PFSK-1 (cell line): ENCODE measurements around the gene HACD3.

Experiments
- FOXP2 ChIP-seq: optimal IDR thresholded peaks from 2 replicates; pipeline ENCODE3; 2011; ENCODE audit warnings: borderline replicate concordance, control low read depth, inconsistent platforms; ENCODE audit not compliant: insufficient read depth; ENCODE audit errors: extremely low read length, extremely low read depth
- POLR2AphosphoS5 ChIP-seq: IDR thresholded peaks from 2 replicates; pipeline ENCODE4 v1.6.1; 2012; ENCODE audit warnings: low read depth, mild to moderate bottlenecking, control low read depth, low read length, moderate library complexity
- TAF1 ChIP-seq: IDR thresholded peaks from 2 replicates; pipeline ENCODE4 v1.6.1; 2012; ENCODE audit warnings: low read length, control low read depth, borderline replicate concordance; ENCODE audit not compliant: insufficient read depth
- TF ChIP-seq, protein P1 (sequence below), 2 experiments: IDR thresholded peaks; 2 replicates each; pipeline versions ENCODE4 v1.6.1 to v1.8.0; 2011 to 2012; ENCODE audit warnings: low read depth in 2 of 2, low read length in 2 of 2, control low read depth in 1 of 2, inconsistent platforms in 1 of 2, mild to moderate bottlenecking in 1 of 2, moderate library complexity in 1 of 2; ENCODE audit not compliant: insufficient read depth in 1 of 2

DNA sequence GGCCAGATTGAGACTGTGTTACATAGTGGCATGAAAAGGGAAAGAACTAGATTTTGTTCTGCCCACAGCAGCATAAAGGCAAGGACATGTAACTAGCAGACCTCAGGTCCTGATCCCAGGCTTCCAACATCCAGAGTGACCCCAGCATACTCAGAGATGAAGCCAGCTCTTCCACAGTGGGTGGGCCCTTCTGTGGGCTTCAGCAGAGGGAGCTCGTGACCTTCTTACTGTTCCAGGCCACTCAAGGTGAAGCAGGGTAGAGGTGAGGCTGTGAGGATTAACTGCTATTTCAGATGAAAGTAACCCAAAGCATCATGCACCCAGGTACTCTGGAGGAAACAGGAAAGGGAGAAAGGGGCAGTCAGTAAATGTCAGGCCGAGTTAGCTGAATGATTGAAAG is 90.6 kb downstream of the HACD3 start:
- TF ChIP-seq POLR2AphosphoS5, result no peak
- TF ChIP-seq, protein P1, sequence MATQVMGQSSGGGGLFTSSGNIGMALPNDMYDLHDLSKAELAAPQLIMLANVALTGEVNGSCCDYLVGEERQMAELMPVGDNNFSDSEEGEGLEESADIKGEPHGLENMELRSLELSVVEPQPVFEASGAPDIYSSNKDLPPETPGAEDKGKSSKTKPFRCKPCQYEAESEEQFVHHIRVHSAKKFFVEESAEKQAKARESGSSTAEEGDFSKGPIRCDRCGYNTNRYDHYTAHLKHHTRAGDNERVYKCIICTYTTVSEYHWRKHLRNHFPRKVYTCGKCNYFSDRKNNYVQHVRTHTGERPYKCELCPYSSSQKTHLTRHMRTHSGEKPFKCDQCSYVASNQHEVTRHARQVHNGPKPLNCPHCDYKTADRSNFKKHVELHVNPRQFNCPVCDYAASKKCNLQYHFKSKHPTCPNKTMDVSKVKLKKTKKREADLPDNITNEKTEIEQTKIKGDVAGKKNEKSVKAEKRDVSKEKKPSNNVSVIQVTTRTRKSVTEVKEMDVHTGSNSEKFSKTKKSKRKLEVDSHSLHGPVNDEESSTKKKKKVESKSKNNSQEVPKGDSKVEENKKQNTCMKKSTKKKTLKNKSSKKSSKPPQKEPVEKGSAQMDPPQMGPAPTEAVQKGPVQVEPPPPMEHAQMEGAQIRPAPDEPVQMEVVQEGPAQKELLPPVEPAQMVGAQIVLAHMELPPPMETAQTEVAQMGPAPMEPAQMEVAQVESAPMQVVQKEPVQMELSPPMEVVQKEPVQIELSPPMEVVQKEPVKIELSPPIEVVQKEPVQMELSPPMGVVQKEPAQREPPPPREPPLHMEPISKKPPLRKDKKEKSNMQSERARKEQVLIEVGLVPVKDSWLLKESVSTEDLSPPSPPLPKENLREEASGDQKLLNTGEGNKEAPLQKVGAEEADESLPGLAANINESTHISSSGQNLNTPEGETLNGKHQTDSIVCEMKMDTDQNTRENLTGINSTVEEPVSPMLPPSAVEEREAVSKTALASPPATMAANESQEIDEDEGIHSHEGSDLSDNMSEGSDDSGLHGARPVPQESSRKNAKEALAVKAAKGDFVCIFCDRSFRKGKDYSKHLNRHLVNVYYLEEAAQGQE (IDR thresholded peaks at IDR 0.05; ENCODE audit: insufficient read depth in 1 of 2, low read depth in 2 of 2, low read length in 2 of 2), result no peak
- TF ChIP-seq FOXP2, result no peak
- no peak for TF ChIP-seq TAF1
